OCI-LY1 (cell line): ENCODE results near the gene ORC2.

ENCODE experiments used
- H2AFZ ChIP-seq: fragments of 200-600 bp; sonication (generic), shearing (Covaris generic); 2 replicates; pipeline ENCODE4 v1.6.0; 2014; ENCODE audit warnings: antibody characterized with exemption, mild to moderate bottlenecking, low read length
- H3F3A ChIP-seq: fragments of 200-600 bp; sonication (generic), shearing (Covaris generic); 2 replicates; pipeline ENCODE4 v1.6.0; 2014; ENCODE audit warnings: mild to moderate bottlenecking, antibody characterized with exemption, low read length, moderate library complexity; ENCODE audit not compliant: insufficient read depth
- H3K27ac ChIP-seq: fragments of 200-600 bp; sonication (generic); 2 replicates; pipeline ENCODE4 v1.5.1; 2014; ENCODE audit warnings: low read length, mixed run types, mild to moderate bottlenecking, low read depth; ENCODE audit not compliant: poor library complexity, severe bottlenecking
- H3K27me3 ChIP-seq: fragments of 200-600 bp; sonication (generic); 2 replicates; pipeline ENCODE4 v1.6.0; 2014; ENCODE audit warnings: antibody characterized with exemption, mild to moderate bottlenecking, low read length, moderate library complexity; ENCODE audit not compliant: insufficient read depth
- H3K36me3 ChIP-seq: fragments of 200-600 bp; sonication (generic); 2 replicates; pipeline ENCODE4 v1.6.1; 2014; ENCODE audit warnings: mild to moderate bottlenecking, antibody characterized with exemption, low read length, moderate library complexity, mixed read lengths; ENCODE audit not compliant: insufficient read depth
- H3K4me1 ChIP-seq: fragments of 200-600 bp; sonication (generic); 2 replicates; pipeline ENCODE4 v1.5.1; 2014; ENCODE audit warnings: mild to moderate bottlenecking, low read length, moderate library complexity; ENCODE audit not compliant: insufficient read depth, severe bottlenecking
- H3K4me2 ChIP-seq: fragments of 200-600 bp; sonication (generic), shearing (Covaris generic); 2 replicates; pipeline ENCODE4 v1.6.1; 2014; ENCODE audit warnings: low read length
- H3K4me3 ChIP-seq: fragments of 200-600 bp; sonication (generic); 2 replicates; pipeline ENCODE4 v1.5.1; 2014; ENCODE audit warnings: low read length, low read depth, mild to moderate bottlenecking, mixed read lengths; ENCODE audit not compliant: poor library complexity, severe bottlenecking
- H3K79me2 ChIP-seq: fragments of 200-600 bp; shearing (Covaris generic); 2 replicates; pipeline ENCODE4 v1.6.1; 2016; ENCODE audit warnings: mixed run types, low read length, mixed read lengths; ENCODE audit not compliant: insufficient read depth
- H3K9ac ChIP-seq: fragments of 200-600 bp; sonication (generic), shearing (Covaris generic); 2 replicates; pipeline ENCODE4 v1.6.1; 2014; ENCODE audit warnings: mild to moderate bottlenecking, low read length, mixed read lengths
- H3K9me2 ChIP-seq: fragments of 200-600 bp; sonication (generic), shearing (Covaris generic); 2 replicates; pipeline ENCODE4 v1.6.1; 2014; ENCODE audit warnings: low read depth, mild to moderate bottlenecking, low read length, mixed read lengths
- H3K9me3 ChIP-seq: fragments of 200-600 bp; shearing (Covaris generic); 2 replicates; pipeline ENCODE4 v1.6.1; 2014; ENCODE audit warnings: low read length, mixed read lengths
- H4K20me1 ChIP-seq: fragments of 200-600 bp; sonication (generic), shearing (Covaris generic); 2 replicates; pipeline ENCODE4 v1.6.0; 2016; ENCODE audit warnings: mild to moderate bottlenecking, low read length; ENCODE audit not compliant: insufficient read depth
- CTCF ChIP-seq: fragments of 200-600 bp; sonication (generic), shearing (Covaris generic); IDR thresholded peaks from 2 replicates; pipeline ENCODE4 v1.5.1; 2017; ENCODE audit warnings: mild to moderate bottlenecking, antibody characterized with exemption, low read length, moderate library complexity, mixed read lengths
- EZH2 ChIP-seq: fragments of 200-600 bp; sonication (generic), shearing (Covaris generic); IDR thresholded peaks from 2 replicates; pipeline ENCODE4 v1.8.0; 2017; ENCODE audit warnings: borderline replicate concordance, mixed run types, mild to moderate bottlenecking, antibody characterized with exemption, low read length, moderate library complexity, mixed read lengths

Gene ORC2

GRCh38 chr2:201006704-201007103 is 43.2 kb upstream of the ORC2 start:
- H3F3A ChIP-seq: no peaks in the 10 kb centered on the region
- H3K9ac ChIP-seq: no peak overlapping the region
- H2AFZ ChIP-seq: no peak overlapping the region
- no peak overlapping the region for H3K27ac ChIP-seq
- H3K4me1 ChIP-seq: no peaks in the 10 kb centered on the region
- no peaks in the 10 kb centered on the region for H4K20me1 ChIP-seq
- TF ChIP-seq EZH2 (no peak), CTCF (no peak)
- H3K9me3 ChIP-seq: no peaks in the 10 kb centered on the region
- H3K4me3 ChIP-seq: no peak overlapping the region
- H3K36me3 ChIP-seq: peaks cover 51% of the 10 kb centered on the region
- H3K27me3 ChIP-seq: no peaks in the 10 kb centered on the region
- no peaks in the 10 kb centered on the region for H3K9me2 ChIP-seq
- H3K4me2 ChIP-seq: no peak overlapping the region
- no peaks in the 10 kb centered on the region for H3K79me2 ChIP-seq

GRCh38 chr2:201004370-201004769 is 40.9 kb upstream of the ORC2 start:
- Histone ChIP-seq H3K4me2 (no peak overlapping the region), H3K36me3 (peaks cover 56% of the 10 kb centered on the region), H3K4me1 (no peaks in the 10 kb centered on the region), H3K4me3 (no peak overlapping the region), H3K9ac (no peak overlapping the region), H3K9me2 (no peaks in the 10 kb centered on the region), H4K20me1 (no peaks in the 10 kb centered on the region), H3K27me3 (no peaks in the 10 kb centered on the region), H3K9me3 (no peaks in the 10 kb centered on the region), H2AFZ (no peak overlapping the region), H3F3A (no peaks in the 10 kb centered on the region), H3K79me2 (no peaks in the 10 kb centered on the region), H3K27ac (no peak overlapping the region)
- TF ChIP-seq EZH2: no peak
- TF ChIP-seq CTCF: no peak

GRCh38 chr2:200993097-200993496 is 29.6 kb upstream of the ORC2 start:
- TF ChIP-seq EZH2: no peak
- TF ChIP-seq CTCF: no peak
- H3K4me3 ChIP-seq: no peak overlapping the region
- no peaks in the 10 kb centered on the region for H4K20me1 ChIP-seq

More at GRCh38 chr2:200993097-200993496, 29.6 kb upstream of the ORC2 start:
- H3K27me3 ChIP-seq: no peaks in the 10 kb centered on the region
- no peak overlapping the region for H3K9ac ChIP-seq
- no peaks in the 10 kb centered on the region for H3K9me2 ChIP-seq
- H3K9me3 ChIP-seq: no peaks in the 10 kb centered on the region
- no peak overlapping the region for H3K27ac ChIP-seq
- no peak overlapping the region for H2AFZ ChIP-seq
- H3K79me2 ChIP-seq: no peaks in the 10 kb centered on the region
- H3K36me3 ChIP-seq: peaks cover 79% of the 10 kb centered on the region
- no peaks in the 10 kb centered on the region for H3F3A ChIP-seq
- H3K4me2 ChIP-seq: no peak overlapping the region
- no peaks in the 10 kb centered on the region for H3K4me1 ChIP-seq
